Measurements from ENCODE around the gene RSBN1L. TPM values are rescaled to one million over a fixed set of nuclear protein-coding genes. Genes with fewer than 3 reads are reported as not detected.

The RSBN1L gene
- total and polyA plus RNA-seq, 12 donors = 7.9 to 21.3 (median 13.1) TPM

DNA sequence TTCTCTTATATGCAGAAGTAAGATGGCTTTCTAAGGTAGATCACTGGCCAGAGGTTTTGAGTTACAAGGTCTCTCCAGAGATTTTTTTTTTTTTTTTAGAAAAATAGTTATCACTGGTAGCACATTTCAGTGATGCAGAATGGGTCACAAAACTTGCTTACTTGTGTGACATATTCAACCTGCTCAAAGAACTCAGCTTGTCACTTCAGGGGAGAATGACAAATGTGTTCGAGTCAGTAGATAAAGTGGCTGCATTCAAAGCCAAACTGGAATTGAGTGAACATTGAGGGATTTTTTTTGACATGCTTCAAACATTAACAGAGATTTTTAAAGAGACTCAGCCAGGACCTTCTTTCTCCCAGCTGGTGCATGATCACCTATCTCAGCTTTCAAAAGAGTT lies 135.7 kb downstream of the RSBN1L start:
- intact Hi-C loops (cut with DNase I) = no loop called here
- Histone ChIP-seq H3K4me3 (no peak overlapping the region), H3K27me3 (no peaks in the 10 kb centered on the region), H3K4me1 (replicated peaks in 1 of 2) (peaks cover 0 to 6% of the 10 kb centered on the region in 2 donors), H3K27ac (no peak overlapping the region), H3K36me3 (replicated peaks in 1 of 2) (no peaks in the 10 kb centered on the region), H3K9me3 (replicated peaks in 1 of 3) (no peaks in the 10 kb centered on the region)
- no peak for TF ChIP-seq POLR2A (IDR thresholded peaks at IDR 0.05)
- TF ChIP-seq, protein P1, sequence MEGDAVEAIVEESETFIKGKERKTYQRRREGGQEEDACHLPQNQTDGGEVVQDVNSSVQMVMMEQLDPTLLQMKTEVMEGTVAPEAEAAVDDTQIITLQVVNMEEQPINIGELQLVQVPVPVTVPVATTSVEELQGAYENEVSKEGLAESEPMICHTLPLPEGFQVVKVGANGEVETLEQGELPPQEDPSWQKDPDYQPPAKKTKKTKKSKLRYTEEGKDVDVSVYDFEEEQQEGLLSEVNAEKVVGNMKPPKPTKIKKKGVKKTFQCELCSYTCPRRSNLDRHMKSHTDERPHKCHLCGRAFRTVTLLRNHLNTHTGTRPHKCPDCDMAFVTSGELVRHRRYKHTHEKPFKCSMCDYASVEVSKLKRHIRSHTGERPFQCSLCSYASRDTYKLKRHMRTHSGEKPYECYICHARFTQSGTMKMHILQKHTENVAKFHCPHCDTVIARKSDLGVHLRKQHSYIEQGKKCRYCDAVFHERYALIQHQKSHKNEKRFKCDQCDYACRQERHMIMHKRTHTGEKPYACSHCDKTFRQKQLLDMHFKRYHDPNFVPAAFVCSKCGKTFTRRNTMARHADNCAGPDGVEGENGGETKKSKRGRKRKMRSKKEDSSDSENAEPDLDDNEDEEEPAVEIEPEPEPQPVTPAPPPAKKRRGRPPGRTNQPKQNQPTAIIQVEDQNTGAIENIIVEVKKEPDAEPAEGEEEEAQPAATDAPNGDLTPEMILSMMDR (IDR thresholded peaks at IDR 0.05) = no peak
- 71 to 91% (median 79%) methylated on average over 1 of the region's 1 CpG for WGBS, 4 donors
- no peak for DNase-seq

Other genes with a start within 250 kb of the RSBN1L start
- gene PTPN12, start 159.2 kb upstream of the RSBN1L start, total RNA-seq = 10 to 100 TPM; 29.5 to 72.0 (median 52.4) TPM
- 10 to 100 TPM; 29.6 to 61.7 (median 55.7) TPM for gene PTPN12, start 159.2 kb upstream of the RSBN1L start, polyA plus RNA-seq
- gene TMEM60, start 102.0 kb downstream of the RSBN1L start, total RNA-seq = 10 to 100 TPM; 13.8 to 30.6 (median 17.1) TPM
- 10 to 100 TPM; 21.7 to 25.2 (median 23.1) TPM for gene TMEM60, start 102.0 kb downstream of the RSBN1L start, polyA plus RNA-seq
- 10 to 100 TPM in 6 of 9 donors, 1 to 10 TPM in 3; 8.0 to 24.3 (median 10.7) TPM for gene PHTF2, start 102.3 kb downstream of the RSBN1L start, total RNA-seq
- gene PHTF2, start 102.3 kb downstream of the RSBN1L start, polyA plus RNA-seq = 1 to 10 TPM; 4.3 to 8.2 (median 5.8) TPM